ENCODE results near the gene IGSF9.

GRCh38 chr1:159987186-159987585 lies 41.8 kb upstream of the IGSF9 start:
- TF ChIP-seq CTCF (IDR thresholded peaks at IDR 0.05; ENCODE audit: low read length) = no peak
- TF ChIP-seq EZH2 (IDR thresholded peaks at IDR 0.05; ENCODE audit: borderline replicate concordance, low read length) = no peak
